ENCODE measurements around the gene SNAI3. TPM values are rescaled to one million over a fixed set of nuclear protein-coding genes. Genes with fewer than 3 reads are reported as not detected.

Gene SNAI3
- total and polyA plus RNA-seq, 9 of the 15 experiments (the other 6 are each of a cell fraction or from before 2014, with no cell fraction given): 0.04 to 4.1 (median 0.80) TPM; not detected in 1

DNA sequence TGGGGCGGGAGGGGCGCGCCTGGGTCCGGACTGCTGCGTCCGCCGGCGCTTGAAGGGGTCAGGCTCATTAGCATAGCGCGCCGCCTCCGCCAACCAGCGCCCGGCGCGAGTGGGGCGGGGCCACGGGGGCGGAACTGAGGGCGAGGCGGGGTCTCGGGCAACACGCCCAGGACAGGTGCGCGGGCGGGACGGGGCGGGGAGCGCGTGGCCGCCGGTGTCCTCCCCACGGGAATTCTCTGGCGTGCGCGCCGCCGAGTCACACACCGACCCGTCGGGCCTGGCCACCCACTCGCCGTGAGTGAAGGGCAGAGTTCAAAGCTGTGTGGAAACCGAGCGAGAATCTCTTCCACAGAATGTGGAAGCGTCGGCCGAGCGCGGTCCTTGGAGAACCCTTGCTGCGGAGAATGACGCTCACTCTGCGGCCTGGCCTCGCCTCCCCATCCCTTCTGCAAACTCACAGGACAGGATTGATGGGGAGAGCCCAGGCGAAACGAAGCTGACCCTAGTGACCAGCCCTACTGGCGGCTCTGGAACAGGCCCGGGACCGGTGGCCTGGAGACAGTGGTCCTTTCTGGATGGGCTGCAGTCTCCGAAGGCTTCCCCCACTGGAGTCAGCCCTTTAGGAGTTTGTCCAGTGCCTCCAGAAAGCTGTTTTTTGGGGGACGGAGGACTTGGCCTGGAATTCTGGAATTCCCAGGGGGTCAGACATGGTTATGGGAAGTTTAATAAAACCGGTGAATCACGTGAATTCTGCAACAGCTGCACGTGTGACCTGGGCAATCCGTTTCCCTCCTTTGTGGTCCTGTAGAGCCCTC is at the start of gene SNAI3 (continued):
- TF ChIP-seq HDAC1 (IDR thresholded peaks at IDR 0.05): peak in 1 of 2 experiments; percentile 79; a peak in 2 of 4 replicates
- TF ChIP-seq IRF2 (CRISPR knock-in tag; IDR thresholded peaks at IDR 0.05): no peak
- no peak for TF ChIP-seq ZNF785 (CRISPR knock-in tag; IDR thresholded peaks at IDR 0.05)
- 0 out of 2 replicates have a peak, but pooled peaks have one; percentile 20 for TF ChIP-seq ZBED1 (IDR thresholded peaks at IDR 0.05)
- peak; percentile 19 for TF ChIP-seq TAF1 (IDR thresholded peaks at IDR 0.05; ENCODE audit: control insufficient read depth, extremely low read depth, insufficient read depth, low read length, severe bottlenecking)
- TF ChIP-seq DMBX1 (CRISPR knock-in tag; IDR thresholded peaks at IDR 0.05; ENCODE audit: borderline replicate concordance): no peak
- peak; percentile 87 for TF ChIP-seq TBP (optimal IDR thresholded peaks at IDR 0.05; ENCODE audit: low read depth, low read length)
- TF ChIP-seq ZNF766 (CRISPR knock-in tag; conservative IDR thresholded peaks at IDR 0.05): no peak
- no peak for TF ChIP-seq ETV6 (IDR thresholded peaks at IDR 0.05; ENCODE audit: borderline replicate concordance in 1 of 2, low read depth in 2 of 2, low read length in 1 of 2)
- no peak for TF ChIP-seq ETV6 (CRISPR knock-in tag; IDR thresholded peaks at IDR 0.05; ENCODE audit: borderline replicate concordance)
- TF ChIP-seq HDAC2 (IDR thresholded peaks at IDR 0.05): no peak
- no peak for TF ChIP-seq FOS (IDR thresholded peaks at IDR 0.05; ENCODE audit: extremely low read depth, insufficient read length)
- TF ChIP-seq EGR1 (conservative IDR thresholded peaks at IDR 0.05): peak; percentile 77
- TF ChIP-seq STAT6 (CRISPR knock-in tag; IDR thresholded peaks at IDR 0.05): 0 out of 2 replicates have a peak, but pooled peaks have one; percentile 61
- TF ChIP-seq GATAD2A (IDR thresholded peaks at IDR 0.05): peak; percentile 31; the same call in 1 of the 2 replicates
- peak; percentile 79 for TF ChIP-seq ZEB2 (IDR thresholded peaks at IDR 0.05)
- TF ChIP-seq, protein P1, sequence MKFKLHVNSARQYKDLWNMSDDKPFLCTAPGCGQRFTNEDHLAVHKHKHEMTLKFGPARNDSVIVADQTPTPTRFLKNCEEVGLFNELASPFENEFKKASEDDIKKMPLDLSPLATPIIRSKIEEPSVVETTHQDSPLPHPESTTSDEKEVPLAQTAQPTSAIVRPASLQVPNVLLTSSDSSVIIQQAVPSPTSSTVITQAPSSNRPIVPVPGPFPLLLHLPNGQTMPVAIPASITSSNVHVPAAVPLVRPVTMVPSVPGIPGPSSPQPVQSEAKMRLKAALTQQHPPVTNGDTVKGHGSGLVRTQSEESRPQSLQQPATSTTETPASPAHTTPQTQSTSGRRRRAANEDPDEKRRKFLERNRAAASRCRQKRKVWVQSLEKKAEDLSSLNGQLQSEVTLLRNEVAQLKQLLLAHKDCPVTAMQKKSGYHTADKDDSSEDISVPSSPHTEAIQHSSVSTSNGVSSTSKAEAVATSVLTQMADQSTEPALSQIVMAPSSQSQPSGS (CRISPR knock-in tag; IDR thresholded peaks at IDR 0.05): no peak
- TF ChIP-seq, protein P2, sequence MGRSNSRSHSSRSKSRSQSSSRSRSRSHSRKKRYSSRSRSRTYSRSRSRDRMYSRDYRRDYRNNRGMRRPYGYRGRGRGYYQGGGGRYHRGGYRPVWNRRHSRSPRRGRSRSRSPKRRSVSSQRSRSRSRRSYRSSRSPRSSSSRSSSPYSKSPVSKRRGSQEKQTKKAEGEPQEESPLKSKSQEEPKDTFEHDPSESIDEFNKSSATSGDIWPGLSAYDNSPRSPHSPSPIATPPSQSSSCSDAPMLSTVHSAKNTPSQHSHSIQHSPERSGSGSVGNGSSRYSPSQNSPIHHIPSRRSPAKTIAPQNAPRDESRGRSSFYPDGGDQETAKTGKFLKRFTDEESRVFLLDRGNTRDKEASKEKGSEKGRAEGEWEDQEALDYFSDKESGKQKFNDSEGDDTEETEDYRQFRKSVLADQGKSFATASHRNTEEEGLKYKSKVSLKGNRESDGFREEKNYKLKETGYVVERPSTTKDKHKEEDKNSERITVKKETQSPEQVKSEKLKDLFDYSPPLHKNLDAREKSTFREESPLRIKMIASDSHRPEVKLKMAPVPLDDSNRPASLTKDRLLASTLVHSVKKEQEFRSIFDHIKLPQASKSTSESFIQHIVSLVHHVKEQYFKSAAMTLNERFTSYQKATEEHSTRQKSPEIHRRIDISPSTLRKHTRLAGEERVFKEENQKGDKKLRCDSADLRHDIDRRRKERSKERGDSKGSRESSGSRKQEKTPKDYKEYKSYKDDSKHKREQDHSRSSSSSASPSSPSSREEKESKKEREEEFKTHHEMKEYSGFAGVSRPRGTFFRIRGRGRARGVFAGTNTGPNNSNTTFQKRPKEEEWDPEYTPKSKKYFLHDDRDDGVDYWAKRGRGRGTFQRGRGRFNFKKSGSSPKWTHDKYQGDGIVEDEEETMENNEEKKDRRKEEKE (IDR thresholded peaks at IDR 0.05; ENCODE audit: borderline replicate concordance in 1 of 2, control insufficient read depth in 1 of 2, low read depth in 2 of 2, low read length in 1 of 2): peak in 1 of 2 experiments; percentile 76; a peak in 1 of 4 replicates
- TF ChIP-seq SNRNP70 (optimal IDR thresholded peaks at IDR 0.05; ENCODE audit: low read depth, low read length): no peak

Measured in K562 (cell line).